Lower lobe of right lung (tissue), 2 donors: Measurements from ENCODE around the gene MLLT10. TPM values are rescaled to one million over a fixed set of nuclear protein-coding genes. Genes with fewer than 3 reads are reported as not detected.
"Not testable (repeated sequence)": the region's sequence is repeated elsewhere in the genome, so short reads cannot be mapped to it uniquely, and the experiment has no call there.

Experiments used
- ATAC-seq, 2 donors: fragments of 200-7000 bp; cut with Tn5 transposase; one replicate each; pipeline ENCODE4 v1.9.1; 2020 to 2022; ENCODE audit warnings: mild to moderate bottlenecking in 2 of 2, moderate library complexity in 2 of 2
- DNase-seq: peaks from one replicate; pipeline ENCODE4 v3.0.0-alpha.2; 2020
- H3K27ac ChIP-seq: fragments of 200-600 bp; one replicate; pipeline ENCODE4 v1.8.0; 2022
- H3K27me3 ChIP-seq: fragments of 200-600 bp; one replicate; pipeline ENCODE4 v1.8.0; 2022; ENCODE audit warnings: low read depth
- H3K36me3 ChIP-seq: fragments of 200-600 bp; one replicate; pipeline ENCODE4 v1.8.0; 2022; ENCODE audit warnings: mild to moderate bottlenecking
- H3K4me1 ChIP-seq: fragments of 200-600 bp; one replicate; pipeline ENCODE4 v1.8.0; 2022
- H3K4me3 ChIP-seq: fragments of 200-600 bp; one replicate; pipeline ENCODE4 v1.8.0; 2022; ENCODE audit warnings: mild to moderate bottlenecking
- H3K9me3 ChIP-seq: fragments of 200-600 bp; one replicate; pipeline ENCODE4 v1.8.0; 2022
- CTCF ChIP-seq: fragments of 200-600 bp; IDR thresholded peaks from one replicate; pipeline ENCODE4 v1.8.0; 2022; ENCODE audit warnings: antibody characterized with exemption, mild to moderate bottlenecking
- intact Hi-C: fragments of 100-400 bp; cut with DNase I; formaldehyde crosslinking; loops from one replicate; pipeline ENCODE4 v1.11.0; 2022
- total RNA-seq: library from RNA; stranded (reverse); fragmentation: NEBNext Ultra II Directional; extraction: Animal tissue kit (Norgen Biotek cat#: 25700); gene quantifications from one replicate; pipeline ENCODE4 v1.2.1, GENCODE V29; 2021
- donor health status: DM: no; HTN: yes; CAD: no; lungs with severe emphysema.

MLLT10 gene
- total RNA-seq, 1 donor from 2014 or later, result 48.8 TPM

DNA sequence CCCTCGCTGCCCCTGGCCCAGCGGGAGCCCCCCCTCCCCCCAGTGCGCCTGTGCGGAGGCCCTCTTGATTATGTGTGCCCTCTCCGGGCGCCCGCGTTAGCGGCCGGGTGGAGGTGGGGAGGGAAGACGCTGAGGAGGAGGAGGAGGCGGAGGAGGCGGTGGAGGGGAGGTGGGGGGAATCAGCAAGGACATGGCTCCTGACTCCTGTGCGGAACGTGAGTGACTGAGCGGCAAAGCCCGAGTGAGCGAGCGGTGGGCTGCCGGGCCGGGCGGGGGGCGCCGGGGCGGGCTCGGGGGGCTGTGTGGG lies 201 bp downstream of the MLLT10 start:
- Histone ChIP-seq H3K4me1 (peaks cover 20% of the 10 kb centered on the region), H3K27ac (peak overlapping the region; percentile 92), H3K27me3 (no peaks in the 10 kb centered on the region), H3K4me3 (peak overlapping the region; percentile 82), H3K9me3 (no peaks in the 10 kb centered on the region), H3K36me3 (peaks cover 26% of the 10 kb centered on the region)
- TF ChIP-seq CTCF, result no peak
- no peak for DNase-seq
- ATAC-seq, result no peak
- intact Hi-C loops, result no loop called here

DNA sequence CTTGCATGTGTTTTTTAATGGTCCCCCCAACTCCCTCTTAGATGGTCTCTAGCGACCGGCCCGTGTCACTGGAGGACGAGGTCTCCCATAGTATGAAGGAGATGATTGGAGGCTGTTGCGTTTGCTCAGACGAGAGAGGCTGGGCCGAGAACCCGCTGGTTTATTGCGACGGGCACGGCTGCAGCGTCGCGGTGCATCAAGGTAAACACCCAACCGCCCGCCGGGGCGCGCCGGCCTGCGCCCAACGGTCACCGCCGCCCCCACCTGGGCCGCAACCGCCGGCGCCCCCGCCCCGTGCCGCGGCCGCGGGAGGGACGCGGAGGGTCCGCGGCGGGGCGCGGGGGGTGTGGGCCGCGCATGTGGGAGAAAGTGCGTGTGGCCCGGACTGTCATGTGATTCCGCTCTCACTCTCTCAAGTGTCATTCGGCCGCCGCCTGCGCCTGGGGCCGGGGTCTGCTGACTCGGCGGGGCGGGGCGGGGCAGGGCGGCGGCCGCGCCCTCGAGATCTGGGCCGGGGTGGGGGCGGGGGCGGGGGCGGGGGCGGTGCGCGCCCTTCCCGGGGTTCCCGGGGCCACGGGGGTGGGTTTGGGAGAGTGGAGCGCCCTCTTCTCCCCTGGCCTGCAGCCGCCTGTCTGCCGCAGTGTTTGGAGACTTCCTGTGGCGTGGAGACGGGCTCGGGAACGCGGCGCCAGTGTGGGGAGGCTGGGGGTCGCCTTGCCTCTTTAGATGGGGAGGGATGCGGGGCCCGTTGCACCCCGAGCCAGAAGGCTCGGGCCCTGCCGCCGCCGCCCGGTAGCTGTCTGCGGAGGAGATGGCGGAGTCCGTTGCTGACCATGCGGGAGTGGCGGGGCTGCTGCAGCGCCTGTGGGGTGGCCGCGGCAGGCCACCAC lies 817 bp downstream of the MLLT10 start:
- H3K36me3 ChIP-seq, result peaks cover 32% of the 10 kb centered on the region
- H3K9me3 ChIP-seq, result no peaks in the 10 kb centered on the region
- H3K27ac ChIP-seq, result peak overlapping the region; percentile 92
- intact Hi-C loops, result no loop called here
- DNase-seq, result peak; percentile 79
- H3K27me3 ChIP-seq, result no peaks in the 10 kb centered on the region
- peaks cover 20% of the 10 kb centered on the region for H3K4me1 ChIP-seq
- TF ChIP-seq CTCF, result no peak
- H3K4me3 ChIP-seq, result peak overlapping the region; percentile 82
- peak; percentile 23 to 37 for ATAC-seq

DNA sequence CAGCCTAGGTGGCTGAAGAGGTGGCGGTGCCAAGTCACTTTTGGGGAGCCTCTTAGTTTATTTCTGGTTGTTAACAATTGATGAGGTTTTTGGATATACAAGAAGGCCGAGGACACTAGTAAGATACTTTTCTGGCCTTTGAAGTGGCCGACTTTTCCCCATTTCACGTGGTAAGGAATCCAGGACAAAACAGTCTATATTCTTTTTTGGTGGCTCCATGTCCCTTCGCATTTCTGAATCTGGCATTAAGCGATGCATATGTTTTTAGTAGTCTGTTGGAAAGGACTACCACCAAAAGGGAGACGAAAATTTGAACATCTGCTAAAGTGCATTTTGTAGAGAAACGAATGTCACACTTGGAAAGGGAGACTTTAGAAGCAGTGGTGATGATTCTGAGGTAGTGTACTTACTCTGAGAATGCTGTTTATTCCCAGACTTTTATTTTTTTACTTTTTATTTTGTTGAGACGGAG lies 1.5 kb downstream of the MLLT10 start:
- ATAC-seq (no peak), DNase-seq (no peak)
- Histone ChIP-seq H3K36me3 (peaks cover 39% of the 10 kb centered on the region), H3K27ac (peak overlapping the region; percentile 92), H3K4me1 (peaks cover 20% of the 10 kb centered on the region), H3K27me3 (no peaks in the 10 kb centered on the region), H3K9me3 (no peaks in the 10 kb centered on the region), H3K4me3 (peak overlapping the region; percentile 82)
- TF ChIP-seq CTCF, result no peak
- intact Hi-C loops, result no loop called here

- intact Hi-C loops, H3K27ac ChIP-seq, DNase-seq, H3K27me3 ChIP-seq, ATAC-seq, H3K9me3 ChIP-seq: not testable (repeated sequence)
- Histone ChIP-seq H3K4me3 (peak overlapping the region; percentile 82), H3K36me3 (peaks cover 43% of the 10 kb centered on the region), H3K4me1 (peaks cover 20% of the 10 kb centered on the region)
These were observed 1.9 kb downstream of the MLLT10 start for GRCh38 chr10:21535976-21536375.

DNA sequence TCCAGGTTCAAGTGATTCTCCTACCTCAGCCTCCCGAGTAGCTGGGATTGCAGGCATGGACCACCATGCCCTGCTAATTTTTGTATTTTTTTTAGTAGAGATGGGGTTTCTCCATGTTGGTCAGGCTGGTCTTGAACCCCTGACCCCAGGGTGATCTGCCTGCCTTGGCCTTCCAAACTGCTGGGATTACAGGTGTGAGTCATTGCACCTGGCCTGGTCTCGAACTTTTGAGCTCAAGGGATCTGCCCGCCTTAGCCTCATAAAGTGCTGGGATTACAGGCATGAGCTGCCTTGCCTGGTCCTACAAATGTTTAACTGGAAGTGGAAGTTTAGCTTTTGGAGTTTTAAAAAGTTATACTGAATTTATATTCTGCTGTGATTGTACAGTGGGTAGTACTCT lies 2.8 kb downstream of the MLLT10 start:
- Histone ChIP-seq H3K27ac (no peak overlapping the region), H3K9me3 (no peaks in the 10 kb centered on the region), H3K27me3 (no peaks in the 10 kb centered on the region), H3K36me3 (peaks cover 52% of the 10 kb centered on the region), H3K4me1 (peaks cover 20% of the 10 kb centered on the region), H3K4me3 (no peak overlapping the region)
- TF ChIP-seq CTCF, result no peak
- no peak for ATAC-seq
- intact Hi-C loops, result no loop called here
- DNase-seq, result no peak

DNA sequence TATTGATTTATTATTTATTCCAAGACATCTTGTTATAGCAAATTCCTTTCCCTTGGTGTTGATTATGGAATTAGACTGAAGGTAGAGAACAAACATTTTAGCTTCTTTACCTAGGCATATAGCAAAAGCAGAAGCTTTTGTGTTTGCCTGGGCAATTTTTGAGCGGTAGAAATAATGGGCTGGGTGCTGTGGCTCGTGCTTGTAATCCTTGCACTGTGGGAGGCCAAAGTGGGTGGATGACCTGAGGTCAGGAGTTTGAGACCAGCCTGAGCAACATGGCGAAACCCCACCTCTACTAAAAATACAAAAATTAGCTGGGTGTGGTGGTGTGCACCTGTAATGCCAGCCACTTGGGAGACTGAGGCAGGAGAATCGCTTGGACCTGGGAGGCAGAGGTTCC lies 6.7 kb downstream of the MLLT10 start:
- H3K9me3 ChIP-seq, H3K27ac ChIP-seq, H3K27me3 ChIP-seq, intact Hi-C loops, ATAC-seq, H3K4me3 ChIP-seq, DNase-seq, H3K4me1 ChIP-seq: not testable (repeated sequence)
- H3K36me3 ChIP-seq, result peaks cover 91% of the 10 kb centered on the region
